ENCODE measurements around the gene ARFRP1.

GRCh38 chr20:63699466-63700198 lies 8.1 kb downstream of the ARFRP1 start:
- no peak for TF ChIP-seq POLR2A (IDR thresholded peaks at IDR 0.05)
- no peak for TF ChIP-seq CTCF (IDR thresholded peaks at IDR 0.05)

All from right lobe of liver (tissue), 4 donors.